Measurements from ENCODE around the gene GIT2. TPM values are rescaled to one million over a fixed set of nuclear protein-coding genes. Genes with fewer than 3 reads are reported as not detected.

Gene GIT2
- total and polyA plus RNA-seq, 2 of the 13 experiments (the other 11 are each of a cell fraction or from before 2014, with no cell fraction given) = 18.4 to 19.8 TPM

DNA sequence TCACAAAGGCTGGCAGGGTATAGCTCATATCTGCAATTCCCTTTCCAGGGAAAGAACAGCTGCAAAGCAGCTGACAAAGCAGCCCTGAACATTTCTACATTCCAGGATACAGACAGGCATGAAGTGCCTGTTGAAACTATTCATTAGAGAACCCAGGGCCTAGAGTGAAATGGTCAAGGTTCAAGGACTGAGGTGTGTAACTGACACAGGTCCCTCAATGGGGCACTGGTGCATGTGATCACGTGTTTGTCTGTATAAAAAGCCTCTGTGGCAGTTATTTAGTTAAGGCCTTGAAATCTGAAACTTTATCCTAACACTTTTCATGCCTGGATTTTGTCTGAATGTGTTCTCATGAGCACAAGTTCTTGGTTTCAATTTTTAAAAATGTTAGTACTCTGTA is 47.1 kb downstream of the GIT2 start (continued):
- TF ChIP-seq, protein P1, sequence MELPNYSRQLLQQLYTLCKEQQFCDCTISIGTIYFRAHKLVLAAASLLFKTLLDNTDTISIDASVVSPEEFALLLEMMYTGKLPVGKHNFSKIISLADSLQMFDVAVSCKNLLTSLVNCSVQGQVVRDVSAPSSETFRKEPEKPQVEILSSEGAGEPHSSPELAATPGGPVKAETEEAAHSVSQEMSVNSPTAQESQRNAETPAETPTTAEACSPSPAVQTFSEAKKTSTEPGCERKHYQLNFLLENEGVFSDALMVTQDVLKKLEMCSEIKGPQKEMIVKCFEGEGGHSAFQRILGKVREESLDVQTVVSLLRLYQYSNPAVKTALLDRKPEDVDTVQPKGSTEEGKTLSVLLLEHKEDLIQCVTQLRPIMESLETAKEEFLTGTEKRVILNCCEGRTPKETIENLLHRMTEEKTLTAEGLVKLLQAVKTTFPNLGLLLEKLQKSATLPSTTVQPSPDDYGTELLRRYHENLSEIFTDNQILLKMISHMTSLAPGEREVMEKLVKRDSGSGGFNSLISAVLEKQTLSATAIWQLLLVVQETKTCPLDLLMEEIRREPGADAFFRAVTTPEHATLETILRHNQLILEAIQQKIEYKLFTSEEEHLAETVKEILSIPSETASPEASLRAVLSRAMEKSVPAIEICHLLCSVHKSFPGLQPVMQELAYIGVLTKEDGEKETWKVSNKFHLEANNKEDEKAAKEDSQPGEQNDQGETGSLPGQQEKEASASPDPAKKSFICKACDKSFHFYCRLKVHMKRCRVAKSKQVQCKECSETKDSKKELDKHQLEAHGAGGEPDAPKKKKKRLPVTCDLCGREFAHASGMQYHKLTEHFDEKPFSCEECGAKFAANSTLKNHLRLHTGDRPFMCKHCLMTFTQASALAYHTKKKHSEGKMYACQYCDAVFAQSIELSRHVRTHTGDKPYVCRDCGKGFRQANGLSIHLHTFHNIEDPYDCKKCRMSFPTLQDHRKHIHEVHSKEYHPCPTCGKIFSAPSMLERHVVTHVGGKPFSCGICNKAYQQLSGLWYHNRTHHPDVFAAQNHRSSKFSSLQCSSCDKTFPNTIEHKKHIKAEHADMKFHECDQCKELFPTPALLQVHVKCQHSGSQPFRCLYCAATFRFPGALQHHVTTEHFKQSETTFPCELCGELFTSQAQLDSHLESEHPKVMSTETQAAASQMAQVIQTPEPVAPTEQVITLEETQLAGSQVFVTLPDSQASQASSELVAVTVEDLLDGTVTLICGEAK (IDR thresholded peaks at IDR 0.05) = peak; percentile 82
- TF ChIP-seq, protein P1 (CRISPR knock-in tag; IDR thresholded peaks at IDR 0.05) = peak; percentile 97
- peak; percentile 65; the same call in 1 of the 2 replicates for TF ChIP-seq ZBTB20 (CRISPR knock-in tag; IDR thresholded peaks at IDR 0.05; ENCODE audit: borderline replicate concordance, low read depth)
- TF ChIP-seq, protein P2, sequence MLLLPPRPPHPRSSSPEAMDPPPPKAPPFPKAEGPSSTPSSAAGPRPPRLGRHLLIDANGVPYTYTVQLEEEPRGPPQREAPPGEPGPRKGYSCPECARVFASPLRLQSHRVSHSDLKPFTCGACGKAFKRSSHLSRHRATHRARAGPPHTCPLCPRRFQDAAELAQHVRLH (CRISPR knock-in tag; IDR thresholded peaks at IDR 0.05; ENCODE audit: borderline replicate concordance, low read depth) = peak; percentile 23; the same call in 1 of the 2 replicates
- TF ChIP-seq MEIS1 (CRISPR knock-in tag; IDR thresholded peaks at IDR 0.05; ENCODE audit: borderline replicate concordance) = 0 out of 2 replicates have a peak, but pooled peaks have one; percentile 49
- 0 out of 2 replicates have a peak, but pooled peaks have one; percentile 55 for TF ChIP-seq SMAD3 (CRISPR knock-in tag; IDR thresholded peaks at IDR 0.05)
- TF ChIP-seq MYNN (CRISPR knock-in tag; IDR thresholded peaks at IDR 0.05; ENCODE audit: low read depth) = no peak
- no peak; the same call in 1 of the 2 replicates for TF ChIP-seq ELF1 (CRISPR knock-in tag; IDR thresholded peaks at IDR 0.05)
- TF ChIP-seq JDP2 (CRISPR knock-in tag; IDR thresholded peaks at IDR 0.05; ENCODE audit: borderline replicate concordance) = no peak; the same call in 1 of the 2 replicates
- peak; percentile 61; the same call in 1 of the 2 replicates for TF ChIP-seq NR2C2 (CRISPR knock-in tag; IDR thresholded peaks at IDR 0.05; ENCODE audit: borderline replicate concordance)
- TF ChIP-seq, protein P3, sequence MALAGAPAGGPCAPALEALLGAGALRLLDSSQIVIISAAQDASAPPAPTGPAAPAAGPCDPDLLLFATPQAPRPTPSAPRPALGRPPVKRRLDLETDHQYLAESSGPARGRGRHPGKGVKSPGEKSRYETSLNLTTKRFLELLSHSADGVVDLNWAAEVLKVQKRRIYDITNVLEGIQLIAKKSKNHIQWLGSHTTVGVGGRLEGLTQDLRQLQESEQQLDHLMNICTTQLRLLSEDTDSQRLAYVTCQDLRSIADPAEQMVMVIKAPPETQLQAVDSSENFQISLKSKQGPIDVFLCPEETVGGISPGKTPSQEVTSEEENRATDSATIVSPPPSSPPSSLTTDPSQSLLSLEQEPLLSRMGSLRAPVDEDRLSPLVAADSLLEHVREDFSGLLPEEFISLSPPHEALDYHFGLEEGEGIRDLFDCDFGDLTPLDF (CRISPR knock-in tag; IDR thresholded peaks at IDR 0.05) = no peak
- no peak for TF ChIP-seq ZNF496 (CRISPR knock-in tag; IDR thresholded peaks at IDR 0.05; ENCODE audit: insufficient replicate concordance)
- TF ChIP-seq, protein P4, sequence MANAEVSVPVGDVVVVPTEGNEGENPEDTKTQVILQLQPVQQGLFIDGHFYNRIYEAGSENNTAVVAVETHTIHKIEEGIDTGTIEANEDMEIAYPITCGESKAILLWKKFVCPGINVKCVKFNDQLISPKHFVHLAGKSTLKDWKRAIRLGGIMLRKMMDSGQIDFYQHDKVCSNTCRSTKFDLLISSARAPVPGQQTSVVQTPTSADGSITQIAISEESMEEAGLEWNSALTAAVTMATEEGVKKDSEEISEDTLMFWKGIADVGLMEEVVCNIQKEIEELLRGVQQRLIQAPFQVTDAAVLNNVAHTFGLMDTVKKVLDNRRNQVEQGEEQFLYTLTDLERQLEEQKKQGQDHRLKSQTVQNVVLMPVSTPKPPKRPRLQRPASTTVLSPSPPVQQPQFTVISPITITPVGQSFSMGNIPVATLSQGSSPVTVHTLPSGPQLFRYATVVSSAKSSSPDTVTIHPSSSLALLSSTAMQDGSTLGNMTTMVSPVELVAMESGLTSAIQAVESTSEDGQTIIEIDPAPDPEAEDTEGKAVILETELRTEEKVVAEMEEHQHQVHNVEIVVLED (CRISPR knock-in tag; IDR thresholded peaks at IDR 0.05; ENCODE audit: borderline replicate concordance) = peak; percentile 28; the same call in 1 of the 2 replicates
- peak; percentile 94 for TF ChIP-seq IKZF5 (CRISPR knock-in tag; IDR thresholded peaks at IDR 0.05)
- no peak for TF ChIP-seq SYNCRIP (IDR thresholded peaks at IDR 0.05; ENCODE audit: insufficient read depth, low read depth, low read length)
- TF ChIP-seq MEF2D (CRISPR knock-in tag; IDR thresholded peaks at IDR 0.05) = peak; percentile 69; the same call in 1 of the 2 replicates

Measured in HepG2 (cell line).